HG03520 (cell line): Measurements from ENCODE around the gene MMS22L.
A peak's percentile ranks its signal among the peaks of the same experiment; 100 is the strongest.

Experiments
- ATAC-seq: cut with Tn5 transposase; IDR thresholded peaks from one replicate; pipeline ENCODE4 v1.9.1; 2021; ENCODE audit warnings: mild to moderate bottlenecking, moderate library complexity; ENCODE audit not compliant: unreplicated experiment

The MMS22L gene

GRCh38 chr6:97145691-97146090, 137.3 kb downstream of the MMS22L start:
- no peak for ATAC-seq

GRCh38 chr6:97141756-97142155, 141.3 kb downstream of the MMS22L start:
- ATAC-seq, result no peak

GRCh38 chr6:97138581-97138980, 144.4 kb downstream of the MMS22L start:
- no peak for ATAC-seq

GRCh38 chr6:97136626-97137358, 146.2 kb downstream of the MMS22L start:
- ATAC-seq, result peak; percentile 51

GRCh38 chr6:97133067-97133466, 149.9 kb downstream of the MMS22L start:
- no peak for ATAC-seq

- ATAC-seq, result no peak
Observed at GRCh38 chr6:97129106-97129505, 153.9 kb downstream of the MMS22L start.

- ATAC-seq, result no peak
Observed at GRCh38 chr6:97128507-97128906, 154.5 kb downstream of the MMS22L start.

GRCh38 chr6:97123652-97124051, 159.4 kb downstream of the MMS22L start:
- no peak for ATAC-seq

GRCh38 chr6:97123112-97123511, 159.9 kb downstream of the MMS22L start:
- ATAC-seq, result no peak

GRCh38 chr6:97120511-97120910, 162.5 kb downstream of the MMS22L start:
- ATAC-seq, result no peak

GRCh38 chr6:97114645-97115044, 168.4 kb downstream of the MMS22L start:
- ATAC-seq, result no peak

GRCh38 chr6:97113170-97113569, 169.8 kb downstream of the MMS22L start:
- no peak for ATAC-seq

GRCh38 chr6:97111243-97111642, 171.8 kb downstream of the MMS22L start:
- ATAC-seq, result no peak

- no peak for ATAC-seq
Observed at GRCh38 chr6:97110626-97111025, 172.4 kb downstream of the MMS22L start.

GRCh38 chr6:97110149-97110548, 172.9 kb downstream of the MMS22L start:
- ATAC-seq, result no peak

GRCh38 chr6:97109444-97109843, 173.6 kb downstream of the MMS22L start:
- ATAC-seq, result no peak

GRCh38 chr6:97102145-97102790, 180.7 kb downstream of the MMS22L start:
- no peak for ATAC-seq

GRCh38 chr6:97100696-97101095, 182.3 kb downstream of the MMS22L start:
- no peak for ATAC-seq

GRCh38 chr6:97097068-97098047, 185.7 kb downstream of the MMS22L start:
- ATAC-seq, result no peak

GRCh38 chr6:97095311-97095850, 187.6 kb downstream of the MMS22L start:
- ATAC-seq, result no peak

- ATAC-seq, result no peak
Observed at GRCh38 chr6:97094376-97094775, 188.6 kb downstream of the MMS22L start.
